Loucy (cell line): ENCODE data around the gene UQCR10.

Experiments
- H2AFZ ChIP-seq: fragments of 200-600 bp; sonication (generic); 2 replicates; pipeline ENCODE4 v1.6.0; 2016; ENCODE audit warnings: antibody characterized with exemption, mild to moderate bottlenecking, low read length, moderate library complexity
- H3F3A ChIP-seq: fragments of 200-600 bp; 2 replicates; pipeline ENCODE4 v1.6.0; 2016; ENCODE audit warnings: antibody characterized with exemption, low read depth, mild to moderate bottlenecking
- H3K27me3 ChIP-seq: fragments of 200-600 bp; sonication (generic); 2 replicates; pipeline ENCODE4 v1.6.1; 2014; ENCODE audit warnings: low read length, mild to moderate bottlenecking; ENCODE audit not compliant: insufficient read depth, poor library complexity, severe bottlenecking
- H3K36me3 ChIP-seq: fragments of 200-600 bp; sonication (generic); 2 replicates; pipeline ENCODE4 v1.6.1; 2016; ENCODE audit warnings: low read length; ENCODE audit not compliant: insufficient read depth
- H3K4me1 ChIP-seq: fragments of 200-600 bp; sonication (generic); 2 replicates; pipeline ENCODE4 v1.5.1; 2014; ENCODE audit warnings: low read length, mild to moderate bottlenecking; ENCODE audit not compliant: insufficient read depth, poor library complexity, severe bottlenecking
- H3K4me2 ChIP-seq: fragments of 200-600 bp; sonication (generic); 2 replicates; pipeline ENCODE4 v1.6.0; 2014; ENCODE audit warnings: antibody characterized with exemption, low read length, low read depth, mild to moderate bottlenecking; ENCODE audit not compliant: poor library complexity, severe bottlenecking
- H3K4me3 ChIP-seq: fragments of 200-600 bp; sonication (generic); 2 replicates; pipeline ENCODE4 v1.5.1; 2014; ENCODE audit warnings: low read length, mild to moderate bottlenecking, mixed read lengths; ENCODE audit not compliant: poor library complexity, severe bottlenecking
- H3K79me2 ChIP-seq: fragments of 200-600 bp; sonication (generic); 2 replicates; pipeline ENCODE4 v1.6.1; 2014; ENCODE audit warnings: low read length; ENCODE audit not compliant: insufficient read depth
- H3K9ac ChIP-seq: fragments of 200-600 bp; sonication (generic); 2 replicates; pipeline ENCODE4 v1.6.0; 2014; ENCODE audit warnings: mild to moderate bottlenecking, low read depth, low read length, moderate library complexity; ENCODE audit not compliant: poor library complexity, severe bottlenecking
- H3K9me2 ChIP-seq: fragments of 200-600 bp; sonication (generic); replicated peaks from 2 replicates; pipeline ENCODE4 v1.6.1; 2016; ENCODE audit warnings: low read depth, low read length, mixed read lengths
- H3K9me3 ChIP-seq: fragments of 200-600 bp; sonication (generic); 2 replicates; pipeline ENCODE4 v1.6.1; 2014; ENCODE audit warnings: mild to moderate bottlenecking, antibody characterized with exemption, low read length, low read depth; ENCODE audit not compliant: insufficient read depth
- H4K20me1 ChIP-seq: fragments of 200-600 bp; sonication (generic); 2 replicates; pipeline ENCODE4 v1.6.0; 2014; ENCODE audit warnings: antibody characterized with exemption, low read length, mild to moderate bottlenecking; ENCODE audit not compliant: insufficient read depth, poor library complexity, severe bottlenecking
- EZH2phosphoT487 ChIP-seq: fragments of 200-600 bp; IDR thresholded peaks from 2 replicates; pipeline ENCODE4 v1.6.1; 2018; ENCODE audit warnings: antibody characterized with exemption, mild to moderate bottlenecking, moderate library complexity, borderline replicate concordance
- TF ChIP-seq, protein P1 (sequence below): fragments of 200-600 bp; sonication (generic); conservative IDR thresholded peaks from 2 replicates; pipeline ENCODE4 v1.5.1; 2014; ENCODE audit warnings: mild to moderate bottlenecking, antibody characterized with exemption, low read length

Gene UQCR10

DNA sequence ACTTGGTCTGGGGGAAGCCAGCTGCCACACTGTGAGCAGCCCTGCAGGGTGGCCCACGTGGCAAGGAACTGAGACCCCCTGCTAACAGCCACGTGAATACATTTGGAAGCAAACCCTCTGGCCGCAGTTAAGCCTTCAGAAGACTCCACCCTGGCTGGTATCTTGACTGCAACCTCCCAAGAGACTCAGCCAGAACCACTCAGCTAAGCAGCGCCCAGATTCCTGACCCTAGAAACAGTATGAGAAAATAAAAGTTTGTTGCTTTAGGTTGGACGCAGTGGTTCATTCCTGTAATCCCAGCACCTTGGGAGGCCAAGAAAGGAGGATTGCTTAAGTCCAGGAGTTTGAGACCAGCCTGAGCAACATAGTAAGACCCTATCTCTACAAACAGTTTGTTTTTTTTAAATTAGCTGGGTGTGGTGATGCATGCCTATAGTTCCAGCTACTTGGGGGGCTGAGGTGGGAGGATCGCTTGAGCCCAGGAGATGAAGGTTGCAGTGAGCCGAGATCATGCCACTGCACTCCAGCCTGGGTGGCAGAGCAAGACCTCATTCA, 9.0 kb upstream of the UQCR10 start:
- no peaks in the 10 kb centered on the region for H3F3A ChIP-seq
- H3K4me3 ChIP-seq, result no peak overlapping the region
- H4K20me1 ChIP-seq, result no peaks in the 10 kb centered on the region
- no peaks in the 10 kb centered on the region for H3K36me3 ChIP-seq
- H3K9me2 ChIP-seq, result no peaks in the 10 kb centered on the region
- H2AFZ ChIP-seq, result no peak overlapping the region
- TF ChIP-seq, protein P1, sequence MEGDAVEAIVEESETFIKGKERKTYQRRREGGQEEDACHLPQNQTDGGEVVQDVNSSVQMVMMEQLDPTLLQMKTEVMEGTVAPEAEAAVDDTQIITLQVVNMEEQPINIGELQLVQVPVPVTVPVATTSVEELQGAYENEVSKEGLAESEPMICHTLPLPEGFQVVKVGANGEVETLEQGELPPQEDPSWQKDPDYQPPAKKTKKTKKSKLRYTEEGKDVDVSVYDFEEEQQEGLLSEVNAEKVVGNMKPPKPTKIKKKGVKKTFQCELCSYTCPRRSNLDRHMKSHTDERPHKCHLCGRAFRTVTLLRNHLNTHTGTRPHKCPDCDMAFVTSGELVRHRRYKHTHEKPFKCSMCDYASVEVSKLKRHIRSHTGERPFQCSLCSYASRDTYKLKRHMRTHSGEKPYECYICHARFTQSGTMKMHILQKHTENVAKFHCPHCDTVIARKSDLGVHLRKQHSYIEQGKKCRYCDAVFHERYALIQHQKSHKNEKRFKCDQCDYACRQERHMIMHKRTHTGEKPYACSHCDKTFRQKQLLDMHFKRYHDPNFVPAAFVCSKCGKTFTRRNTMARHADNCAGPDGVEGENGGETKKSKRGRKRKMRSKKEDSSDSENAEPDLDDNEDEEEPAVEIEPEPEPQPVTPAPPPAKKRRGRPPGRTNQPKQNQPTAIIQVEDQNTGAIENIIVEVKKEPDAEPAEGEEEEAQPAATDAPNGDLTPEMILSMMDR, result no peak
- TF ChIP-seq EZH2phosphoT487, result no peak
- no peaks in the 10 kb centered on the region for H3K27me3 ChIP-seq
- no peak overlapping the region for H3K4me2 ChIP-seq
- H3K9me3 ChIP-seq, result no peaks in the 10 kb centered on the region
- H3K4me1 ChIP-seq, result no peaks in the 10 kb centered on the region
- no peak overlapping the region for H3K9ac ChIP-seq
- H3K79me2 ChIP-seq, result no peaks in the 10 kb centered on the region

DNA sequence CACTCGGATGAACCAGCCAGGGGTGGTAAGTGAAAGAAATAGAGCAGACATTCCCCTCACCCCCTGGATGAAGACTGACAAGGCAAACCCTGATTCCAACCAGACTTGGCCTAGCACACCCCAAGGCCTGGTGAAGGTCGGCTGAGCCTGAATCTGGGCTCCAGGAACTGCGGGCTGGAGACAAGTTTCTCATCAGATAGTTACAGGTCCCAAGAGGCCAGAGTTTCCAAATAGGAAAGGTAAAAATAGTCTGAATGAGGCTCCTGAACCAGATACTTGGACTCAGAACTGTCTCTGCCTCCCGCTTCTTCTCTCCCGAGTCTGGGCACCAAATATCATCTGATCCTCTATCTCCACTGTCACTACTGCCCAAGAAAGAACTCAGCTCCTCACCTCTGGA, 8.2 kb upstream of the UQCR10 start:
- H3K9ac ChIP-seq, result no peak overlapping the region
- H3K9me3 ChIP-seq, result no peaks in the 10 kb centered on the region
- no peaks in the 10 kb centered on the region for H3K9me2 ChIP-seq
- H4K20me1 ChIP-seq, result no peaks in the 10 kb centered on the region
- no peak overlapping the region for H2AFZ ChIP-seq
- no peaks in the 10 kb centered on the region for H3K36me3 ChIP-seq
- no peaks in the 10 kb centered on the region for H3K27me3 ChIP-seq
- H3K79me2 ChIP-seq, result no peaks in the 10 kb centered on the region
- no peak overlapping the region for H3K4me3 ChIP-seq
- TF ChIP-seq, protein P1, result no peak
- no peak for TF ChIP-seq EZH2phosphoT487
- no peak overlapping the region for H3K4me2 ChIP-seq
- peaks cover 3% of the 10 kb centered on the region for H3K4me1 ChIP-seq
- no peaks in the 10 kb centered on the region for H3F3A ChIP-seq

DNA sequence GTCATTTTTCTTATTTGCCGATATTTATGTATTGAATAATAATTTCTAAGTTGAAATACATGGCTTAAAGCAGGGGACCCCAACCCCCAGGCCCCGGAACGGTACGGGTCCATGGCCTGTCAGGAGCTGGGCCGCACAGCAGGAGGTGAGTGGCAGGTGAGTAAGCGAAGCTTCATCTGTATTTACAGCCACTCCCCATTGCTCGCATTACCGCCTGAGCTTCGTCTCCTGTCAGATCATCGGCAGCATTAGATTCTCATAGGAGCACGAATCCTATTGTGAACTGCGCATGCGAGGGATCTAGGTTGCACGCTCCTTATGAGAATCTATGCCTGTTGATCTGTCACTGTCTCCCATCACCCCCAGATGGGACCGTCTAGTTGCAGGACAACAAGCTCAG, 4.9 kb upstream of the UQCR10 start:
- Histone ChIP-seq H2AFZ (no peak overlapping the region), H3K9ac (no peak overlapping the region), H4K20me1 (no peaks in the 10 kb centered on the region), H3K4me2 (no peak overlapping the region), H3K9me3 (no peaks in the 10 kb centered on the region), H3K4me1 (peaks cover 18% of the 10 kb centered on the region), H3K4me3 (no peak overlapping the region), H3K36me3 (no peaks in the 10 kb centered on the region), H3K79me2 (peaks cover 13% of the 10 kb centered on the region), H3K27me3 (no peaks in the 10 kb centered on the region), H3F3A (no peaks in the 10 kb centered on the region), H3K9me2 (no peaks in the 10 kb centered on the region)
- no peak for TF ChIP-seq EZH2phosphoT487
- TF ChIP-seq, protein P1, result no peak
